GM06990 (cell line): ENCODE results near the gene NEK7.

Experiments used
- DNase-seq: peaks from one replicate; pipeline ENCODE4 v3.0.0-alpha.2; 2011; ENCODE audit not compliant: insufficient read length; ENCODE audit errors: extremely low read depth
- H3K27me3 ChIP-seq: replicated peaks from 2 replicates; pipeline ENCODE4 v1.6.0; 2011; ENCODE audit warnings: low read length; ENCODE audit not compliant: control insufficient read depth, insufficient read depth
- H3K36me3 ChIP-seq: 2 replicates; pipeline ENCODE4 v1.5.1; 2011; ENCODE audit warnings: low read length; ENCODE audit not compliant: control insufficient read depth, insufficient read depth
- H3K4me3 ChIP-seq: replicated peaks from 2 replicates; pipeline ENCODE4 v1.5.1; 2011; ENCODE audit warnings: low read depth, mild to moderate bottlenecking, control low read depth, low read length
- CTCF ChIP-seq: IDR thresholded peaks from 2 replicates; pipeline ENCODE4 v1.5.1; 2011; ENCODE audit warnings: low read length, control low read depth, mild to moderate bottlenecking, inconsistent platforms; ENCODE audit not compliant: insufficient read depth, poor library complexity, severe bottlenecking

Gene NEK7

GRCh38 chr1:198291036-198291435, 134.2 kb downstream of the NEK7 start:
- no peaks in the 10 kb centered on the region for H3K27me3 ChIP-seq
- no peak overlapping the region for H3K4me3 ChIP-seq
- no peaks in the 10 kb centered on the region; the same call in 1 of the 2 replicates for H3K36me3 ChIP-seq
- DNase-seq = no peak
- no peak for TF ChIP-seq CTCF

GRCh38 chr1:198291924-198292323, 135.1 kb downstream of the NEK7 start:
- TF ChIP-seq CTCF = no peak
- H3K27me3 ChIP-seq = no peaks in the 10 kb centered on the region
- H3K4me3 ChIP-seq = no peak overlapping the region
- H3K36me3 ChIP-seq = no peaks in the 10 kb centered on the region; the same call in 1 of the 2 replicates
- DNase-seq = no peak

- no peak for DNase-seq
- Histone ChIP-seq H3K4me3 (no peak overlapping the region), H3K36me3 (no peaks in the 10 kb centered on the region; the same call in 1 of the 2 replicates), H3K27me3 (no peaks in the 10 kb centered on the region)
- TF ChIP-seq CTCF = no peak
Observed at GRCh38 chr1:198295225-198295624, 138.4 kb downstream of the NEK7 start.

GRCh38 chr1:198295971-198296370, 139.2 kb downstream of the NEK7 start:
- TF ChIP-seq CTCF = no peak
- no peaks in the 10 kb centered on the region; the same call in 1 of the 2 replicates for H3K36me3 ChIP-seq
- no peaks in the 10 kb centered on the region for H3K27me3 ChIP-seq
- DNase-seq = no peak
- no peak overlapping the region for H3K4me3 ChIP-seq

- TF ChIP-seq CTCF = no peak
- DNase-seq = no peak
- Histone ChIP-seq H3K27me3 (no peaks in the 10 kb centered on the region), H3K4me3 (no peak overlapping the region), H3K36me3 (no peaks in the 10 kb centered on the region; the same call in 1 of the 2 replicates)
Observed at GRCh38 chr1:198297281-198297680, 140.5 kb downstream of the NEK7 start.

GRCh38 chr1:198298640-198299039, 141.8 kb downstream of the NEK7 start:
- no peak overlapping the region for H3K4me3 ChIP-seq
- H3K27me3 ChIP-seq = no peaks in the 10 kb centered on the region
- no peak for DNase-seq
- TF ChIP-seq CTCF = no peak
- H3K36me3 ChIP-seq = no peaks in the 10 kb centered on the region; the same call in 1 of the 2 replicates
